ENCODE results near the gene SMTNL2.

Gene SMTNL2

DNA sequence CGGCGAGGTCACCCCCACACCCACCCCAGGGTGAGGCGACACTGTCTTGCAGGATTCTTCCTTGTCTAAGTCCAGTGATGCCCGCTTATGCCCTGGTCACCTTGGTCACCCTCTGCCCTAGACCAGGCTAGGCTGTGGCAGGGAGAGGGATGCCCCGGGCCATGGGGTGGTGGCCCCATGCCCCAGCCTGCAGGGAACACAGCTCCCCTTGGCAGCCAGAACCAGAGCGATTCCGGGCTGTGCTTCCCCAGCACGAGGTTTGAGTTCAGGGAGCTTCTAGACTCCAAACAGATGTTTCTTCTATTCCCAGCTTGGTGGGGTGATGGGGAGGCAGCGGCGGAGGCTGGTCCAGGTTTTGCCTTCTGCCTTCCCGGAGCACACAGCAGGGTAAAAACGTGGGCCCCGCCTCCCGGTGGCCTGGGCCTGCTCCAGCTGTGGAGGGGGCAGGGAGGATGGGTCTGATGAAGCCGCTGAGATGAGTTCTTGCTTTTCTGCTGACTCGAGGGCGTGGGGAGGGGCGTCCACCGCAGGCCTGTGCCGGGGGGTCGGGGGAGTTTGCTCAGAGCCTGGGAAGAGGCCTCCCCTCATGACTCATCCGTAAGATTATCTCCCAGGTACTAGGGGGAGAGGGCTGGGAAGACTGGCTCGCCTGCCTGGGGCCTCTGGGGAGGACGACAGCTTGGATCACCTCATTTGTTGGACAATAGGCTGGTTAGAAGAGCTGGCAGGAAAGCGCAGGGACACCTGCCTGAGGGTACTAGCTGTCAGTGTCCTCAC is 15.4 kb downstream of the SMTNL2 start:
- TF ChIP-seq, protein P1, sequence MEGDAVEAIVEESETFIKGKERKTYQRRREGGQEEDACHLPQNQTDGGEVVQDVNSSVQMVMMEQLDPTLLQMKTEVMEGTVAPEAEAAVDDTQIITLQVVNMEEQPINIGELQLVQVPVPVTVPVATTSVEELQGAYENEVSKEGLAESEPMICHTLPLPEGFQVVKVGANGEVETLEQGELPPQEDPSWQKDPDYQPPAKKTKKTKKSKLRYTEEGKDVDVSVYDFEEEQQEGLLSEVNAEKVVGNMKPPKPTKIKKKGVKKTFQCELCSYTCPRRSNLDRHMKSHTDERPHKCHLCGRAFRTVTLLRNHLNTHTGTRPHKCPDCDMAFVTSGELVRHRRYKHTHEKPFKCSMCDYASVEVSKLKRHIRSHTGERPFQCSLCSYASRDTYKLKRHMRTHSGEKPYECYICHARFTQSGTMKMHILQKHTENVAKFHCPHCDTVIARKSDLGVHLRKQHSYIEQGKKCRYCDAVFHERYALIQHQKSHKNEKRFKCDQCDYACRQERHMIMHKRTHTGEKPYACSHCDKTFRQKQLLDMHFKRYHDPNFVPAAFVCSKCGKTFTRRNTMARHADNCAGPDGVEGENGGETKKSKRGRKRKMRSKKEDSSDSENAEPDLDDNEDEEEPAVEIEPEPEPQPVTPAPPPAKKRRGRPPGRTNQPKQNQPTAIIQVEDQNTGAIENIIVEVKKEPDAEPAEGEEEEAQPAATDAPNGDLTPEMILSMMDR (IDR thresholded peaks at IDR 0.05): no peak

DNA sequence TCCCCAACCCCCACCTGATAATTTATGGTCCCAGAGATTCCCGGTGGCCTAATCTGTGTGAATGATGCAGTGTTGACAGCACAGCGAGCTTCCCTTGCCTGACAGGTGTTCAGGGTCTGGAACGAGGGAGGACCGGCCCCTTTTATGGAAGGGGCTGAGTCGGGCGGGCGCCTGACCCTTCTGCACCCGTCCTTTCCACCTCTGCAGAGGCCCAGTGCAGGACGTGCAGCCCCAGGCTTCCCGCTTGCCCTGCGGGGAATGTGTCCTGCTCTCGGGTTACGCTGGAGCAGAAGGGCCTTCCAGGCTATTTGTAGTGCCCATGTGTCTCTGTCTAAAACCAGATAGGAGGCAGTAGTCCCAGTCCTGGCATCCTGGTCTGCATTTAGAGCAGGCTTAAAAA is 16.2 kb downstream of the SMTNL2 start:
- TF ChIP-seq, protein P1 (IDR thresholded peaks at IDR 0.05): no peak

DNA sequence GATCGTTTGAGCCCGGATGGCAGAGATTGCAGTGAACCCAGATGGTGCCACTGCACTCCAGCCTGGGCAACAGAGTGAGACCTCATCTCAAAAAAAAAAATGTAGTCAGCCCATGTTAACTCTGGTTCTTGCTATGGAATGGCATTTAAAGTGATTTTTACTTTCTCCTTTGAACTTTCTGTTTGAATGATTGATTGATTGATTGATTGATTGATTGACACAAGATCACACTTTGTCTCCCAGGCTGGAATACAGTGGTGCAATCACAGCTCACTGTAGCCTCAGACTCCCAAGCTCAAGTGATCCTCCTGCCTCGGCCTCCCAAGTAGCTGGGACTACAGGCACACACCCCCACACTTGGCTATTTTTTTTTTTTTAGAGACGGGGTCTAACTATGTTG is 17.0 kb downstream of the SMTNL2 start:
- TF ChIP-seq, protein P1 (IDR thresholded peaks at IDR 0.05): no peak

DNA sequence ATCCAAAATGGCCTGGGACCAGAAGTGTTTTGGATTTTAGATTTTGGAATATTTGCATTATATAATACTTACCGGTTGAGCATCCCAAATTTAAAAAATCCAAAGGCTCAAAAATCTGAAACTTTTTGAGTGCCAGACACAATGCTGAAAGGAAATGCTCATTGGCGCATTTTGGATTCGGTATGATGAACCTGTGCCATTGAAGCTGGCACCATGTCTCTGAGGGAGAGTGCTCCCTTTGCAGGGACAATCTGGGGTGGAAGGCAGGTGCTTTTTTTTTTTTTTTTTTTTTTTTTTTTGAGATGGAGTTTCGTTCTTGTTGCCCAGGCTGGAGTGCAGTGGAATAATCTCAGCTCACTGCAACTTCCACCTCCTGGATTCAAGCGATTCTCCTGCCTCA is 17.7 kb downstream of the SMTNL2 start:
- TF ChIP-seq, protein P1 (IDR thresholded peaks at IDR 0.05): no peak

DNA sequence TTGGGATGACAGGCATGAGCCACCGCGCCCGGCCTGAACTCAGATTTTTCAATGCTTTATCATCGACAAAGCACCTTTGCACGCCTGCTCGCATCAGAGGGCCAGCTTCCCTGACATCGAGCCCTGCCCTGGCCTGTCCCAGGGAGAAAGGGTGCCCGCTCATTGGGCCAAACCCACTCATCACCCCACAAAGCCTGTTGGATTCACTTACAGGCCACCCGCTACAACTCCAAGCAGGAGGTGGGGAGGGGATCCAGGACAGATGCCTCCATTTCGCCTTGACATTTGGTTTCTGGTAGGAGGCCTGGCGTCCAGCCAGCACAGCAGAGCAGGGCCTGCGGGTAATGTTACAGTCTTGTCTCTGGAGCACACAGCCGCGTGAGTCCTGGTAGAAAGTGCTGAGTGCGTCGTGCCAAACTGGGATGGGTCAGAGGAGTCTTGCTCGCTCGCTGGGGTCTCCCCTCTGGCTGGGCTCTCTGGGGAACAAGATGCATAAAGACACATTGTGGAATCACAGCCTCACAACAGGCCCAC is 19.8 kb downstream of the SMTNL2 start:
- TF ChIP-seq, protein P1 (IDR thresholded peaks at IDR 0.05): no peak

DNA sequence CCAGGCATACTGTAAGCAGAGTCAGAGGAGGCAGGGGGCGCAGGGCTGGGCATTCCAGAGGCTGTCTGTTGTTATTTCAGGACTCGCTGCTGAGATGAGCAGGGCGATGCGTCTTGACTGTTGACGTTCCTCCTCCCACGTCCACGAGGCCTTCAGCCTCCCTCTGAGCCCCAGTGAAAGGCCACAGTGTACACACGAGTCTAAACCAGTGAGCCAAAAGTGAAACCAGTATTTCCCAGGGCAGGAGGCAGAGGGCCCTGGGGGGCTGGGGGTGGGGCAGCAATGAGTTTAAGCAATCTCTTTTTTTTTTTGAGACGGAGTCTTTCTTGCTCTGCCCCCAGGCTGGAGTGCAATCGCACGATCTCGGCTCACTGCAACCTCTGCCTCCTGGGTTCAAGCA is 21.5 kb downstream of the SMTNL2 start:
- TF ChIP-seq, protein P1 (IDR thresholded peaks at IDR 0.05): no peak

DNA sequence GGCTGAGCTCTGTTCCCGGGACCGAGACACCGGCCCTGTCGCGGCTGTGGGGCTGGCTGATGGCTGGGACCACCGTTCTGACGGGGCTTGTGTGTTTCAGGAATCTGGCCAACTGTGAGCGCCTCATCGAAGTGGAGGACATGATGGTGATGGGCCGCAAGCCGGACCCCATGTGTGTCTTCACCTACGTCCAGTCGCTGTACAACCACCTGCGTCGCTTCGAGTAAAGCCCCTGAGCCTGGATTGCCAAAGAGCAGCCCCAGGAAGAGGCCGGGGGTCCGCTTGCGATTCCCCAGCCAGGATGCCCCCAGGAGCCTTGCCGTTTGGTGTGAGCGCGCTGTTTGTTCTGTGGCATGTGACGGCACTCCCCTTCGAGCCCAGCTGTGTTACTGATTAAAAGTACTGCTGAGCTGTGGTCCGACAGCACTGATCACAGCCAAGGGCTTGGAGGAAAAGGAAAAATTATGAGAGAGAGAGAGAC is 23.0 kb downstream of the SMTNL2 start:
- TF ChIP-seq, protein P1 (IDR thresholded peaks at IDR 0.05): no peak
